SK-N-SH (cell line): ENCODE results near the gene C3orf52. TPM values are rescaled to one million over a fixed set of nuclear protein-coding genes. Genes with fewer than 3 reads are reported as not detected.

Source experiments
- CTCF ChIA-PET: fragments of 300-600, 350-600 bp; formaldehyde crosslinking; extraction: SDS; loops from one replicate; lab custom pipeline; 2021; lab: Yijun Ruan, JAX
- POLR2A ChIA-PET: fragments of 350-600 bp; sonication (Branson Sonifier 250); formaldehyde crosslinking; extraction: SDS; loops from one replicate; lab custom pipeline; 2020; ENCODE audit warnings: antibody characterized with exemption, inconsistent platforms; lab: Yijun Ruan, JAX
- DNase-seq: peaks from one replicate; pipeline ENCODE4 v3.0.0; 2012
- H2AFZ ChIP-seq: fragments of 200-600 bp; sonication (generic); 2 replicates; pipeline ENCODE4 v1.8.1; 2016; ENCODE audit warnings: antibody characterized with exemption, mild to moderate bottlenecking, low read depth
- H3F3A ChIP-seq: fragments of 200-600 bp; sonication (generic); replicated peaks from 2 replicates; pipeline ENCODE3; 2016; ENCODE audit warnings: antibody characterized with exemption, mild to moderate bottlenecking; ENCODE audit not compliant: insufficient read depth
- H3K27ac ChIP-seq, 2 experiments: fragments of 200-500 bp in 1 of 2; fragments of 200-600 bp in 1 of 2; sonication (Bioruptor generic) in 1 of 2; sonication (generic), shearing (Covaris generic) in 1 of 2; 2 replicates each; pipeline versions ENCODE4 v1.5.1 to v1.6.1; 2014 to 2016; ENCODE audit warnings: low read depth in 2 of 2, inconsistent platforms in 1 of 2, low read length in 1 of 2, mild to moderate bottlenecking in 1 of 2, mixed read lengths in 1 of 2
- H3K27me3 ChIP-seq: fragments of 200-600 bp; sonication (generic), shearing (Covaris generic); 2 replicates; pipeline ENCODE4 v1.6.1; 2016; ENCODE audit warnings: mixed run types; ENCODE audit not compliant: insufficient read depth
- H3K36me3 ChIP-seq, 2 experiments: fragments of 200-500 bp in 1 of 2; fragments of 200-600 bp in 1 of 2; sonication (Bioruptor generic) in 1 of 2; sonication (generic) in 1 of 2; replicated peaks in 1 of 2; 2 replicates each; pipeline versions ENCODE3 to v1.5.1; 2014 to 2016; ENCODE audit warnings: low read length in 1 of 2, mild to moderate bottlenecking in 1 of 2; ENCODE audit not compliant: insufficient read depth in 2 of 2, control insufficient read depth in 1 of 2
- H3K4me1 ChIP-seq, 2 experiments: fragments of 200-500 bp in 1 of 2; fragments of 200-600 bp in 1 of 2; sonication (Bioruptor generic) in 1 of 2; sonication (generic), shearing (Covaris generic) in 1 of 2; 2 replicates each; pipeline versions ENCODE4 v1.5.1 to v1.6.1; 2014 to 2016; ENCODE audit warnings: low read depth in 1 of 2, low read length in 1 of 2, mixed run types in 1 of 2; ENCODE audit not compliant: insufficient read depth in 2 of 2, control insufficient read depth in 1 of 2
- H3K4me2 ChIP-seq: fragments of 200-600 bp; sonication (generic), shearing (Covaris generic); 2 replicates; pipeline ENCODE4 v1.6.1; 2017; ENCODE audit warnings: mixed run types
- H3K4me3 ChIP-seq, 2 experiments: fragments of 200-500 bp in 1 of 2; fragments of 200-600 bp in 1 of 2; sonication (Bioruptor generic) in 1 of 2; sonication (generic), shearing (Covaris generic) in 1 of 2; 2 replicates each; pipeline versions ENCODE4 v1.5.1 to v1.8.1; 2014 to 2016; ENCODE audit warnings: low read depth in 2 of 2, inconsistent platforms in 1 of 2, low read length in 1 of 2, mild to moderate bottlenecking in 1 of 2, mixed read lengths in 1 of 2, moderate library complexity in 1 of 2
- H3K79me2 ChIP-seq: fragments of 200-600 bp; sonication (generic); 2 replicates; pipeline ENCODE4 v1.8.1; 2017; ENCODE audit warnings: mild to moderate bottlenecking; ENCODE audit not compliant: insufficient read depth
- H3K9ac ChIP-seq: fragments of 200-600 bp; sonication (generic); 2 replicates; pipeline ENCODE4 v1.6.1; 2017; ENCODE audit warnings: mixed run types
- H3K9me2 ChIP-seq: fragments of 200-600 bp; sonication (generic); 2 replicates; pipeline ENCODE4 v1.6.1; 2017; ENCODE audit warnings: mixed run types
- H3K9me3 ChIP-seq: fragments of 200-600 bp; sonication (generic); 2 replicates; pipeline ENCODE4 v1.6.1; 2017; ENCODE audit warnings: mixed run types, mild to moderate bottlenecking, moderate library complexity
- H4K20me1 ChIP-seq: fragments of 200-600 bp; sonication (generic); 2 replicates; pipeline ENCODE4 v1.6.1; 2017; ENCODE audit warnings: mild to moderate bottlenecking, mixed run types; ENCODE audit not compliant: insufficient read depth
- CTCF ChIP-seq: fragments of 200-600 bp; sonication (generic); IDR thresholded peaks from 2 replicates; pipeline ENCODE4 v1.6.1; 2017; ENCODE audit warnings: antibody characterized with exemption, mild to moderate bottlenecking, moderate library complexity
- ELF1 ChIP-seq: IDR thresholded peaks from 2 replicates; pipeline ENCODE4 v1.4.0; 2012
- EP300 ChIP-seq, 2 experiments: IDR thresholded peaks; 2 replicates each; pipeline versions ENCODE4 v1.4.0 to v1.6.1; 2012; ENCODE audit warnings: borderline replicate concordance in 1 of 2, low read depth in 1 of 2, low read length in 1 of 2
- FOXJ3 ChIP-seq: sonication (generic); formaldehyde crosslinking; IDR thresholded peaks from 2 replicates; pipeline ENCODE4 v1.5.1; 2020; ENCODE audit warnings: mild to moderate bottlenecking, missing genetic modification reagents
- FOXM1 ChIP-seq: IDR thresholded peaks from 2 replicates; pipeline ENCODE4 v1.4.0; 2012; ENCODE audit warnings: low read depth, mild to moderate bottlenecking
- GATA2 ChIP-seq: sonication (generic); formaldehyde crosslinking; IDR thresholded peaks from 2 replicates; pipeline ENCODE4 v1.5.0; 2020; ENCODE audit warnings: mild to moderate bottlenecking, missing genetic modification reagents
- MAX ChIP-seq: IDR thresholded peaks from 2 replicates; pipeline ENCODE4 v1.4.0; 2012; ENCODE audit warnings: low read depth
- MEF2A ChIP-seq: IDR thresholded peaks from 2 replicates; pipeline ENCODE4 v1.4.0; 2012; ENCODE audit warnings: low read depth, borderline replicate concordance
- MXI1 ChIP-seq: IDR thresholded peaks from 2 replicates; pipeline ENCODE4 v1.6.1; 2012; ENCODE audit warnings: mild to moderate bottlenecking, low read depth, low read length, improper control_type of control experiment
- NFIC ChIP-seq: IDR thresholded peaks from 2 replicates; pipeline ENCODE4 v1.4.0; 2012; ENCODE audit warnings: borderline replicate concordance
- RAD21 ChIP-seq: IDR thresholded peaks from 2 replicates; pipeline ENCODE4 v1.6.1; 2012; ENCODE audit warnings: mild to moderate bottlenecking, low read length
- RCOR1 ChIP-seq: fragments of 150-350 bp; IDR thresholded peaks from 2 replicates; pipeline ENCODE4 v1.6.1; 2017; ENCODE audit warnings: antibody characterized with exemption, low read length
- RFX5 ChIP-seq: IDR thresholded peaks from 2 replicates; pipeline ENCODE4 v1.6.1; 2012; ENCODE audit warnings: mild to moderate bottlenecking, improper control_type of control experiment, low read length
- RXRA ChIP-seq: IDR thresholded peaks from 2 replicates; pipeline ENCODE4 v1.4.0; 2012; ENCODE audit warnings: low read depth, mild to moderate bottlenecking, borderline replicate concordance
- SMC3 ChIP-seq: IDR thresholded peaks from 2 replicates; pipeline ENCODE4 v1.6.1; 2012; ENCODE audit warnings: low read depth, low read length, improper control_type of control experiment
- TEAD4 ChIP-seq: IDR thresholded peaks from 2 replicates; pipeline ENCODE4 v1.4.0; 2012; ENCODE audit warnings: mild to moderate bottlenecking, borderline replicate concordance; ENCODE audit not compliant: insufficient read depth
- WGBS: methylation state at CpG from one replicate; pipeline ENCODE4 v1.1.6; 2017; ENCODE audit warnings: low lambda C conversion rate; 5-methylcytosine and 5-hydroxymethylcytosine counted together
- polyA plus RNA-seq, 3 experiments: library from polyadenylated mRNA; depleted of rRNA; stranded (reverse); fragments of >200 nt; gene quantifications; 2 replicates each; pipeline ENCODE4 v1.2.3, GENCODE V29; 2012
- TF ChIP-seq, protein P1 (sequence below): IDR thresholded peaks from 2 replicates; pipeline ENCODE4 v1.4.0; 2012; ENCODE audit warnings: low read depth, borderline replicate concordance

C3orf52 gene
- polyA plus RNA-seq, 1 of the 3 experiments (the other 2 are of a cell fraction): 5.4 TPM

DNA sequence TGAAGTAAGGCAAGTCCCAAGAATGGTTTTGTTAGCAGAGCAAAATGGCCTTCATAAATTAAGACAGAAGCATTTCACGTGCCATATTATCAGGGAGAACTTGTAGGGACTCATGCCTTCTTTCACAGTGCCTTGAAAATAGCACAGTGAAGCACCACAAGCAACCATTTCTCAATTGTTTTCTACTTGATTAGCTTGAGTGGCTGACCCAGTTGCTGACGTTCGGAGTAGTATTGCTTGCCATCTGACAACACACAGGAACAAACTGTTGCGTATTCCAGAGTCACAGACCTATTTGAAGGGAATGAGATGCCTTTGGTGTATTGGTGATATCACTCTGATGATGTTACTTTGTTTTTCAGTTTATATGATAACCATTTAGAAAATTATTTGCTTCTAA is 3.0 kb upstream of the C3orf52 start:
- H3K4me3 ChIP-seq: no peak overlapping the region
- peaks cover 8% of the 10 kb centered on the region for H3F3A ChIP-seq
- H2AFZ ChIP-seq: no peak overlapping the region
- H3K9ac ChIP-seq: no peak overlapping the region
- POLR2A ChIA-PET: no interaction called here
- no peak for DNase-seq
- H3K4me2 ChIP-seq: no peak overlapping the region
- H4K20me1 ChIP-seq: no peaks in the 10 kb centered on the region
- no peaks in the 10 kb centered on the region for H3K9me2 ChIP-seq
- no peak for TF ChIP-seq RAD21
- TF ChIP-seq, protein P1, sequence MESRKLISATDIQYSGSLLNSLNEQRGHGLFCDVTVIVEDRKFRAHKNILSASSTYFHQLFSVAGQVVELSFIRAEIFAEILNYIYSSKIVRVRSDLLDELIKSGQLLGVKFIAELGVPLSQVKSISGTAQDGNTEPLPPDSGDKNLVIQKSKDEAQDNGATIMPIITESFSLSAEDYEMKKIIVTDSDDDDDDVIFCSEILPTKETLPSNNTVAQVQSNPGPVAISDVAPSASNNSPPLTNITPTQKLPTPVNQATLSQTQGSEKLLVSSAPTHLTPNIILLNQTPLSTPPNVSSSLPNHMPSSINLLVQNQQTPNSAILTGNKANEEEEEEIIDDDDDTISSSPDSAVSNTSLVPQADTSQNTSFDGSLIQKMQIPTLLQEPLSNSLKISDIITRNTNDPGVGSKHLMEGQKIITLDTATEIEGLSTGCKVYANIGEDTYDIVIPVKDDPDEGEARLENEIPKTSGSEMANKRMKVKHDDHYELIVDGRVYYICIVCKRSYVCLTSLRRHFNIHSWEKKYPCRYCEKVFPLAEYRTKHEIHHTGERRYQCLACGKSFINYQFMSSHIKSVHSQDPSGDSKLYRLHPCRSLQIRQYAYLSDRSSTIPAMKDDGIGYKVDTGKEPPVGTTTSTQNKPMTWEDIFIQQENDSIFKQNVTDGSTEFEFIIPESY: no peak
- no peak for TF ChIP-seq MAX
- no peak for TF ChIP-seq MXI1
- no peak for TF ChIP-seq EP300 (IDR thresholded peaks at IDR 0.05; ENCODE audit: borderline replicate concordance in 1 of 2, low read depth in 1 of 2, low read length in 1 of 2)
- no peak for TF ChIP-seq TEAD4
- TF ChIP-seq NFIC: no peak
- TF ChIP-seq, all 33 proteins: peak for 0
- Histone ChIP-seq H3K36me3 (no peaks in the 10 kb centered on the region), H3K79me2 (peaks cover 10% of the 10 kb centered on the region; the same call in 1 of the 2 replicates), H3K27me3 (no peaks in the 10 kb centered on the region), H3K27ac (no peak overlapping the region), H3K4me1 (peaks cover 5 to 10% of the 10 kb centered on the region in 2 experiments; a peak in 1 of 4 replicates), H3K9me3 (no peaks in the 10 kb centered on the region)
- CTCF ChIA-PET: no interaction called here
- 97% methylated on average over 4 of the region's 4 CpGs for WGBS

- TF ChIP-seq, protein P1: no peak
- TF ChIP-seq NFIC: no peak
- TF ChIP-seq RCOR1: no peak
- TF ChIP-seq RFX5: no peak
- no peak for TF ChIP-seq ELF1
- TF ChIP-seq FOXM1: no peak
- TF ChIP-seq RXRA: no peak
- TF ChIP-seq GATA2 (CRISPR knock-in tag): no peak
- TF ChIP-seq MEF2A: no peak
- TF ChIP-seq FOXJ3 (CRISPR knock-in tag): no peak
- no peak for TF ChIP-seq SMC3
- no peak for TF ChIP-seq CTCF
- POLR2A ChIA-PET: no interaction called here
- CTCF ChIA-PET: no interaction called here
- Histone ChIP-seq H4K20me1 (no peaks in the 10 kb centered on the region), H3K79me2 (peaks cover 29% of the 10 kb centered on the region), H3K9me2 (no peaks in the 10 kb centered on the region), H3K4me1 (peaks cover 5 to 10% of the 10 kb centered on the region in 2 experiments; a peak in 2 of 4 replicates), H2AFZ (peak overlapping the region; percentile 99; the same call in 1 of the 2 replicates), H3K4me2 (no peak overlapping the region; the same call in 1 of the 2 replicates), H3K27me3 (no peaks in the 10 kb centered on the region), H3K9me3 (no peaks in the 10 kb centered on the region), H3F3A (peaks cover 8% of the 10 kb centered on the region), H3K36me3 (no peaks in the 10 kb centered on the region), H3K4me3 (no peak overlapping the region), H3K9ac (no peak overlapping the region), H3K27ac (no peak overlapping the region)
- no peak for DNase-seq
- 96% methylated on average over 7 of the region's 7 CpGs for WGBS
These were observed 1.0 kb upstream of the C3orf52 start for GRCh38 chr3:112084980-112085705.
